ENCODE data around the gene HIF1A.
"Not testable (repeated sequence)": the region's sequence is repeated elsewhere in the genome, so short reads cannot be mapped to it uniquely, and the experiment has no call there.

DNA sequence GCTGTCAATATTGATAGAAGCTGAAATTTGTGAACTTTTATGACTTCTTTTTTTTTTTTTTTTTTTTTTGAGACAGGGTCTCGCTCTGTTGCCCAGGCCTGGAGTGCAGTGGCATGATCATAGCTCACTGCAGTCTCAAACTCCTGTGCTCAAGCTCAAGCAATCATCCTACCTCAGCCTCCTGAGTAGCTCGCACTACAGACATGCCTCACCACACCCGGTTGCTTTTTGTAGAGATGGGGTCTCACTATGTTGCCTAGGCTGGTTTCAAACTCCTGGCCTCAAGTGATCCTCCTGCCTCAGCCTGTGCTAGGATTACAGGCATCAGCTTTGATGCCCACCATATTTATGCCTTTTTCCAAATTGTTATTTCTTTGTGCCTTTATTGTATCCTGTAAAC, 51.0 kb downstream of the HIF1A start:
- TF ChIP-seq FOXM1 (IDR thresholded peaks at IDR 0.05; ENCODE audit: borderline replicate concordance); SP1 (IDR thresholded peaks at IDR 0.05); NFRKB (IDR thresholded peaks at IDR 0.05); BHLHE40 (IDR thresholded peaks at IDR 0.05; ENCODE audit: borderline replicate concordance); HDGF (IDR thresholded peaks at IDR 0.05; ENCODE audit: borderline replicate concordance); FOXK2 (IDR thresholded peaks at IDR 0.05); CTBP1 (IDR thresholded peaks at IDR 0.05; ENCODE audit: borderline replicate concordance); L3MBTL2 (conservative IDR thresholded peaks at IDR 0.05); FOXA1 (IDR thresholded peaks at IDR 0.05); ELF4 (IDR thresholded peaks at IDR 0.05); ZNF384 (IDR thresholded peaks at IDR 0.05): not testable (repeated sequence)
- TF ChIP-seq, protein P1, sequence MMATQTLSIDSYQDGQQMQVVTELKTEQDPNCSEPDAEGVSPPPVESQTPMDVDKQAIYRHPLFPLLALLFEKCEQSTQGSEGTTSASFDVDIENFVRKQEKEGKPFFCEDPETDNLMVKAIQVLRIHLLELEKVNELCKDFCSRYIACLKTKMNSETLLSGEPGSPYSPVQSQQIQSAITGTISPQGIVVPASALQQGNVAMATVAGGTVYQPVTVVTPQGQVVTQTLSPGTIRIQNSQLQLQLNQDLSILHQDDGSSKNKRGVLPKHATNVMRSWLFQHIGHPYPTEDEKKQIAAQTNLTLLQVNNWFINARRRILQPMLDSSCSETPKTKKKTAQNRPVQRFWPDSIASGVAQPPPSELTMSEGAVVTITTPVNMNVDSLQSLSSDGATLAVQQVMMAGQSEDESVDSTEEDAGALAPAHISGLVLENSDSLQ (IDR thresholded peaks at IDR 0.05) = not testable (repeated sequence)

All from HEK293T (cell line).